ENCODE results near the gene CA5A.

GRCh38 chr16:87895641-87896141 is 40.6 kb downstream of the CA5A start:
- TF ChIP-seq POLR2A (IDR thresholded peaks at IDR 0.05) (no peak), CTCF (IDR thresholded peaks at IDR 0.05 in 4 of 5, conservative IDR thresholded peaks at IDR 0.05 in 1 of 5) (no peak)

Data from gastrocnemius medialis (tissue), 4 donors.